Caco-2 (cell line): Measurements from ENCODE around the gene SIRT3. TPM values are rescaled to one million over a fixed set of nuclear protein-coding genes. Genes with fewer than 3 reads are reported as not detected.

Experiments
- BruUV-seq: library from RNA; stranded (reverse); fragments of 400-500 nt; replicated peaks from 2 replicates; lab custom pipeline; 2021; lab: Mats Ljungman, UMichigan
- CTCF ChIA-PET: fragments of 300-600 bp; sonication (Branson Sonifier 250); formaldehyde crosslinking; loops from one replicate; lab custom pipeline; 2022; ENCODE audit warnings: antibody characterized with exemption; lab: Charles Lee
- POLR2A ChIA-PET: fragments of 300-600 bp; sonication (Branson Sonifier 250); formaldehyde crosslinking; loops from one replicate; lab custom pipeline; 2022; ENCODE audit warnings: antibody characterized with exemption; lab: Charles Lee
- DNase-seq, 2 experiments: peaks; one replicate each; pipeline versions ENCODE4 v3.0.0 to v3.0.0-alpha.2; 2020 to 2022
- H3K27me3 ChIP-seq: replicated peaks from 2 replicates; pipeline ENCODE4 v1.6.0; 2011; ENCODE audit warnings: low read length; ENCODE audit not compliant: control insufficient read depth, insufficient read depth
- H3K36me3 ChIP-seq: 2 replicates; pipeline ENCODE4 v1.5.1; 2011; ENCODE audit warnings: low read length; ENCODE audit not compliant: control insufficient read depth, insufficient read depth
- H3K4me1 ChIP-seq: fragments of 250-450 bp; sonication (Bioruptor Pico); 2 replicates; pipeline ENCODE4 v1.5.1; 2020; ENCODE audit warnings: mild to moderate bottlenecking
- H3K4me3 ChIP-seq: 2 replicates; pipeline ENCODE4 v1.5.1; 2011; ENCODE audit warnings: low read depth, mild to moderate bottlenecking, control low read depth, low read length
- H3K9me3 ChIP-seq: fragments of 250-450 bp; sonication (Bioruptor Pico); 2 replicates; pipeline ENCODE4 v1.5.1; 2020; ENCODE audit warnings: mild to moderate bottlenecking, moderate library complexity
- H3K27ac Mint-ChIP-seq: one replicate; pipeline ENCODE4 v1.8.0; 2022; ENCODE audit warnings: mixed read lengths; ENCODE audit not compliant: unreplicated experiment
- H3K27me3 Mint-ChIP-seq: one replicate; pipeline ENCODE4 v1.8.0; 2022; ENCODE audit warnings: mixed read lengths; ENCODE audit not compliant: insufficient read depth, unreplicated experiment
- H3K36me3 Mint-ChIP-seq: one replicate; pipeline ENCODE4 v1.8.0; 2022; ENCODE audit warnings: mild to moderate bottlenecking, mixed read lengths; ENCODE audit not compliant: insufficient read depth, unreplicated experiment
- H3K4me1 Mint-ChIP-seq: one replicate; pipeline ENCODE4 v1.8.0; 2022; ENCODE audit warnings: low read depth, mixed read lengths; ENCODE audit not compliant: unreplicated experiment
- H3K4me3 Mint-ChIP-seq: one replicate; pipeline ENCODE4 v1.8.0; 2022; ENCODE audit warnings: mild to moderate bottlenecking, moderate library complexity, mixed read lengths; ENCODE audit not compliant: unreplicated experiment
- H3K9me3 Mint-ChIP-seq: one replicate; pipeline ENCODE4 v1.8.0; 2022; ENCODE audit warnings: mixed read lengths; ENCODE audit not compliant: unreplicated experiment
- CTCF ChIP-seq, 2 experiments: fragments of 200-600 bp in 1 of 2; IDR thresholded peaks; 1 replicate in 1 of 2; 2 replicates in 1 of 2; pipeline versions ENCODE4 v1.5.1 to v1.8.0; 2011 to 2022; ENCODE audit warnings: antibody characterized with exemption in 1 of 2, control low read depth in 1 of 2, inconsistent platforms in 1 of 2, low read depth in 1 of 2, low read length in 1 of 2, mild to moderate bottlenecking in 1 of 2, moderate library complexity in 1 of 2; ENCODE audit not compliant: insufficient read depth in 1 of 2, severe bottlenecking in 1 of 2, unreplicated experiment in 1 of 2
- intact Hi-C: fragments of 100-400 bp; cut with micrococcal nuclease; formaldehyde crosslinking; loops from one replicate; pipeline ENCODE4 v1.10.0; 2022; ENCODE audit not compliant: unreplicated experiment
- total RNA-seq: library from RNA; stranded (reverse); gene quantifications from 2 replicates; pipeline ENCODE4 v1.2.3, GENCODE V29; 2022

The SIRT3 gene
- total RNA-seq, 1 experiment from 2014 or later, result 24.6 TPM

GRCh38 chr11:200224-201003, 35.7 kb downstream of the SIRT3 start:
- H3K4me1 Mint-ChIP-seq, result no peaks in the 10 kb centered on the region
- H3K9me3 ChIP-seq, result no peaks in the 10 kb centered on the region
- no peaks in the 10 kb centered on the region for H3K27me3 Mint-ChIP-seq
- H3K9me3 Mint-ChIP-seq, result no peaks in the 10 kb centered on the region
- TF ChIP-seq CTCF (IDR thresholded peaks at IDR 0.05; ENCODE audit: insufficient read depth in 1 of 2, low read depth in 1 of 2, low read length in 1 of 2, severe bottlenecking in 1 of 2, unreplicated experiment in 1 of 2), result no peak
- no peak overlapping the region for H3K4me3 ChIP-seq
- intact Hi-C loops, result no loop called here
- H3K36me3 ChIP-seq, result peaks cover 1% of the 10 kb centered on the region
- H3K4me1 ChIP-seq, result no peaks in the 10 kb centered on the region
- POLR2A ChIA-PET, result no interaction called here
- H3K36me3 Mint-ChIP-seq, result peaks cover 28% of the 10 kb centered on the region
- CTCF ChIA-PET, result interaction anchor here (0.6 kb wide), 1 partner anchor 222 kb away, joined by 3 read pairs; no protein-coding TSS in a partner anchor
- H3K27me3 ChIP-seq, result no peaks in the 10 kb centered on the region
- no peak overlapping the region for H3K4me3 Mint-ChIP-seq
- no TSS peak for BruUV-seq
- no peak overlapping the region for H3K27ac Mint-ChIP-seq
- peak in 1 of 2 experiments; percentile 23 for DNase-seq

- Histone ChIP-seq H3K9me3 (no peaks in the 10 kb centered on the region), H3K4me3 (no peak overlapping the region), H3K36me3 (no peaks in the 10 kb centered on the region; the same call in none of the 2 replicates), H3K4me1 (no peaks in the 10 kb centered on the region), H3K27me3 (no peaks in the 10 kb centered on the region)
- DNase-seq, result peak; percentile 4 to 37
- Mint-ChIP-seq H3K27ac (no peak overlapping the region), H3K4me1 (no peaks in the 10 kb centered on the region), H3K4me3 (no peak overlapping the region), H3K36me3 (peaks cover 28% of the 10 kb centered on the region), H3K9me3 (no peaks in the 10 kb centered on the region), H3K27me3 (no peaks in the 10 kb centered on the region)
- no TSS peak for BruUV-seq
- POLR2A ChIA-PET, result no interaction called here
- CTCF ChIA-PET, result no interaction called here
- no peak for TF ChIP-seq CTCF (IDR thresholded peaks at IDR 0.05; ENCODE audit: insufficient read depth in 1 of 2, low read depth in 1 of 2, low read length in 1 of 2, severe bottlenecking in 1 of 2, unreplicated experiment in 1 of 2)
- intact Hi-C loops, result no loop called here
Measured at GRCh38 chr11:199782-200181, 36.4 kb downstream of the SIRT3 start.

- Mint-ChIP-seq H3K27ac (peak overlapping the region; percentile 34), H3K4me3 (no peak overlapping the region), H3K4me1 (no peaks in the 10 kb centered on the region), H3K9me3 (no peaks in the 10 kb centered on the region), H3K27me3 (no peaks in the 10 kb centered on the region), H3K36me3 (peaks cover 27% of the 10 kb centered on the region)
- ChIA-PET CTCF (no interaction called here), POLR2A (no interaction called here)
- Histone ChIP-seq H3K27me3 (no peaks in the 10 kb centered on the region), H3K4me1 (no peaks in the 10 kb centered on the region), H3K9me3 (no peaks in the 10 kb centered on the region), H3K4me3 (no peak overlapping the region), H3K36me3 (no peaks in the 10 kb centered on the region; the same call in none of the 2 replicates)
- peak in 1 of 2 experiments; percentile 31 for DNase-seq
- intact Hi-C loops, result no loop called here
- TF ChIP-seq CTCF (IDR thresholded peaks at IDR 0.05; ENCODE audit: insufficient read depth in 1 of 2, low read depth in 1 of 2, low read length in 1 of 2, severe bottlenecking in 1 of 2, unreplicated experiment in 1 of 2), result no peak
- no TSS peak for BruUV-seq
Measured at GRCh38 chr11:199004-199581, 37.0 kb downstream of the SIRT3 start.
